ENCODE results near the gene MAFG. TPM values are rescaled to one million over a fixed set of nuclear protein-coding genes. Genes with fewer than 3 reads are reported as not detected.

The MAFG gene
- total and polyA plus RNA-seq, 9 of the 15 experiments (the other 6 are each of a cell fraction or from before 2014, with no cell fraction given) = 1.1 to 58.1 (median 24.9) TPM

DNA sequence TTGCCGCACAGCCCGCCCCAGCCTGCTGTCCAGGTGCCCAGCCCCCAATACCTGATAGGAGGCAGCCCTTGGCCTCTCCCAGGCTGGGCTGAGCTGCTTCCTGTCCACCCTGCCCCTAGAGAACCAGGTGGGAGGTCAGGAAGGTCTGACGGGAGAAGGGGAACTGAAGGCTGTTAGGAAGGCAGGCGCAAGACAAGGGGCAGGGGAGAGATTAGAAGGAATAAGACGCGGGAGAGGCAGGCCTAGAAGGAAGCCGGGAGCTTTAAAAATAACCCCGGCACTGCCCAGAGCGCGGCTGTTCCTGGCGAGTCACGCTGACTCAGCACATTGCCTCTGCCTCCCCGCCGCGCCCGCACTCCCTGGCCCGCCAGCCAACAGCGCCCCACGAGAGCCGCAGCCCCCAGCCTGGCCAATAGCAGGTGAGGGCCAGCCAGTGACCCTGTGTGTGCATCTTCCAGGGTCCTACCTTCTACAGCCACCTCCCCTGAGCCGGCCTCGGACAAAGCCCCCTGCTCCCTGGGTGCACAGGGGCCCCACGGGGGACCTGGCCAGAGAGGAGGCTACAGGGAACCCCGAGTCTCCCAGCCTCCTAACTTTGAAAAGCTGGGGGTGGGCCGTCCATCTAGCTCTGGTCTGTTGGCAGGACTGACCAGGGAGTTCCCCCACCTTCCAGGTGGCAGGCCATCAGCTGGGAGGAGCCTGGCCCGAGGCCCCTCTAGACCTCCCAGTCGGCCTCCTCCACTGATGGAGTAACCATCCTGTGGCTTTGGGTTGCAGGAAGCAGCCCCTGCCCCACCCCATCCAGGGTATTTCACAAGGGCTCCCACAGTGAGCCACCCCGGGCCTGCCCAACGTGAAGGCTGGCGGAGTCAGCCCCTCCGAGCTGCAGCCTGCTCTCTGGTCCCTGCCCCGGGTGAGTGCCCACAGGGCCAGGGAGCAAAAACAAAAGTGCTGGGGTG, 4.0 kb downstream of the MAFG start (continued):
- TF ChIP-seq RBM17 (IDR thresholded peaks at IDR 0.05; ENCODE audit: borderline replicate concordance, low read depth, low read length) (no peak), DMBX1 (CRISPR knock-in tag; IDR thresholded peaks at IDR 0.05; ENCODE audit: borderline replicate concordance) (no peak), EP300 (IDR thresholded peaks at IDR 0.05; ENCODE audit: low read length) (peak; percentile 73), CXXC5 (CRISPR knock-in tag; IDR thresholded peaks at IDR 0.05) (peak; percentile 83), ZNF3 (CRISPR knock-in tag; IDR thresholded peaks at IDR 0.05) (no peak), POLR2AphosphoS5 (IDR thresholded peaks at IDR 0.05; ENCODE audit: control insufficient read depth, insufficient read depth, low read depth, low read length) (peak; percentile 72; the same call in 1 of the 2 replicates), HNRNPL (IDR thresholded peaks at IDR 0.05; ENCODE audit: low read depth, low read length) (peak; percentile 35; the same call in 1 of the 2 replicates), ARHGAP35 (IDR thresholded peaks at IDR 0.05; ENCODE audit: partially characterized antibody) (no peak), FIP1L1 (IDR thresholded peaks at IDR 0.05; ENCODE audit: low read depth, low read length, poor library complexity, severe bottlenecking) (peak; percentile 47), NFYB (IDR thresholded peaks at IDR 0.05; ENCODE audit: extremely low read depth, insufficient read length) (peak; percentile 53), BACH1 (tag; IDR thresholded peaks at IDR 0.05) (peak; percentile 99), SUPT5H (IDR thresholded peaks at IDR 0.05) (peak; percentile 51), ZNF253 (CRISPR knock-in tag; conservative IDR thresholded peaks at IDR 0.05) (no peak), CCNT2 (IDR thresholded peaks at IDR 0.05; ENCODE audit: borderline replicate concordance, extremely low read depth, insufficient read length, low read depth, low read length) (peak; percentile 90), MAFF (IDR thresholded peaks at IDR 0.05; ENCODE audit: low read length) (peak; percentile 99), NFE2 (IDR thresholded peaks at IDR 0.05; ENCODE audit: low read depth) (peak; percentile 100), TBL1XR1 (IDR thresholded peaks at IDR 0.05; ENCODE audit: low read length in 2 of 2) (peak in 1 of 2 experiments; percentile 61; a peak in 1 of 4 replicates), ZC3H11A (IDR thresholded peaks at IDR 0.05; ENCODE audit: low read depth, low read length) (0 out of 2 replicates have a peak, but pooled peaks have one; percentile 46), RBM15 (IDR thresholded peaks at IDR 0.05; ENCODE audit: insufficient read depth, low read length) (no peak), PML (IDR thresholded peaks at IDR 0.05; ENCODE audit: low read length) (no peak), NCOR1 (IDR thresholded peaks at IDR 0.05) (peak; percentile 69), ETV1 (tag; conservative IDR thresholded peaks at IDR 0.05; ENCODE audit: low read depth) (peak; percentile 63; the same call in 1 of the 2 replicates), MEIS2 (IDR thresholded peaks at IDR 0.05; ENCODE audit: partially characterized antibody) (peak; percentile 17), EP400 (IDR thresholded peaks at IDR 0.05) (peak; percentile 83), ZNF583 (CRISPR knock-in tag; IDR thresholded peaks at IDR 0.05) (peak; percentile 13; the same call in 1 of the 2 replicates)
- TF ChIP-seq, protein P1, sequence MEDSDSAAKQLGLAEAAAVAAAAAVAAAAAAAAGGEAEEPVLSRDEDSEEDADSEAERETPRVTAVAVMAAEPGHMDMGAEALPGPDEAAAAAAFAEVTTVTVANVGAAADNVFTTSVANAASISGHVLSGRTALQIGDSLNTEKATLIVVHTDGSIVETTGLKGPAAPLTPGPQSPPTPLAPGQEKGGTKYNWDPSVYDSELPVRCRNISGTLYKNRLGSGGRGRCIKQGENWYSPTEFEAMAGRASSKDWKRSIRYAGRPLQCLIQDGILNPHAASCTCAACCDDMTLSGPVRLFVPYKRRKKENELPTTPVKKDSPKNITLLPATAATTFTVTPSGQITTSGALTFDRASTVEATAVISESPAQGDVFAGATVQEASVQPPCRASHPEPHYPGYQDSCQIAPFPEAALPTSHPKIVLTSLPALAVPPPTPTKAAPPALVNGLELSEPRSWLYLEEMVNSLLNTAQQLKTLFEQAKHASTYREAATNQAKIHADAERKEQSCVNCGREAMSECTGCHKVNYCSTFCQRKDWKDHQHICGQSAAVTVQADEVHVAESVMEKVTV (CRISPR knock-in tag; IDR thresholded peaks at IDR 0.05) = no peak
- TF ChIP-seq, protein P2, sequence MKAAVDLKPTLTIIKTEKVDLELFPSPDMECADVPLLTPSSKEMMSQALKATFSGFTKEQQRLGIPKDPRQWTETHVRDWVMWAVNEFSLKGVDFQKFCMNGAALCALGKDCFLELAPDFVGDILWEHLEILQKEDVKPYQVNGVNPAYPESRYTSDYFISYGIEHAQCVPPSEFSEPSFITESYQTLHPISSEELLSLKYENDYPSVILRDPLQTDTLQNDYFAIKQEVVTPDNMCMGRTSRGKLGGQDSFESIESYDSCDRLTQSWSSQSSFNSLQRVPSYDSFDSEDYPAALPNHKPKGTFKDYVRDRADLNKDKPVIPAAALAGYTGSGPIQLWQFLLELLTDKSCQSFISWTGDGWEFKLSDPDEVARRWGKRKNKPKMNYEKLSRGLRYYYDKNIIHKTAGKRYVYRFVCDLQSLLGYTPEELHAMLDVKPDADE (conservative IDR thresholded peaks at IDR 0.05; ENCODE audit: control insufficient read depth, low read depth, low read length) = peak; percentile 78; the same call in 1 of the 2 replicates
